Skeletal muscle tissue (tissue), 4 donors: ENCODE data around the gene VGLL3. TPM values are rescaled to one million over a fixed set of nuclear protein-coding genes. Genes with fewer than 3 reads are reported as not detected.

Source experiments
- H3K27ac ChIP-seq: one replicate; pipeline ENCODE4 v1.7.0; 2013; ENCODE audit warnings: mild to moderate bottlenecking, low read depth, low read length, inconsistent platforms
- H3K27me3 ChIP-seq, 3 donors: one replicate each; pipeline ENCODE4 v1.7.0; 2013; ENCODE audit warnings: low read length in 3 of 3; ENCODE audit not compliant: control insufficient read depth in 3 of 3, insufficient read depth in 3 of 3
- H3K36me3 ChIP-seq, 3 donors: one replicate each; pipeline ENCODE4 v1.7.0; 2013; ENCODE audit warnings: low read length in 3 of 3; ENCODE audit not compliant: control insufficient read depth in 3 of 3, insufficient read depth in 3 of 3
- H3K4me1 ChIP-seq, 3 donors: one replicate each; pipeline ENCODE4 v1.7.0; 2013; ENCODE audit warnings: low read length in 3 of 3, mild to moderate bottlenecking in 3 of 3; ENCODE audit not compliant: control insufficient read depth in 3 of 3, insufficient read depth in 3 of 3
- H3K4me3 ChIP-seq, 3 donors: one replicate each; pipeline ENCODE4 v1.7.0; 2013; ENCODE audit warnings: low read length in 3 of 3
- H3K9ac ChIP-seq, 3 donors: one replicate each; pipeline ENCODE4 v1.7.0; 2013; ENCODE audit warnings: low read length in 3 of 3, mild to moderate bottlenecking in 3 of 3, moderate library complexity in 2 of 3, low read depth in 1 of 3
- H3K9me3 ChIP-seq, 3 donors: one replicate each; pipeline ENCODE4 v1.7.0; 2013; ENCODE audit warnings: low read length in 3 of 3; ENCODE audit not compliant: control insufficient read depth in 3 of 3
- total RNA-seq: library from RNA; depleted of rRNA; stranded (reverse); fragments of >200 nt; gene quantifications from one replicate; pipeline ENCODE4 v1.2.3, GENCODE V29; 2014
- donor health status: Osteomylitis.

VGLL3 gene
- total RNA-seq, 1 donor from 2014 or later, result 17.7 TPM

DNA sequence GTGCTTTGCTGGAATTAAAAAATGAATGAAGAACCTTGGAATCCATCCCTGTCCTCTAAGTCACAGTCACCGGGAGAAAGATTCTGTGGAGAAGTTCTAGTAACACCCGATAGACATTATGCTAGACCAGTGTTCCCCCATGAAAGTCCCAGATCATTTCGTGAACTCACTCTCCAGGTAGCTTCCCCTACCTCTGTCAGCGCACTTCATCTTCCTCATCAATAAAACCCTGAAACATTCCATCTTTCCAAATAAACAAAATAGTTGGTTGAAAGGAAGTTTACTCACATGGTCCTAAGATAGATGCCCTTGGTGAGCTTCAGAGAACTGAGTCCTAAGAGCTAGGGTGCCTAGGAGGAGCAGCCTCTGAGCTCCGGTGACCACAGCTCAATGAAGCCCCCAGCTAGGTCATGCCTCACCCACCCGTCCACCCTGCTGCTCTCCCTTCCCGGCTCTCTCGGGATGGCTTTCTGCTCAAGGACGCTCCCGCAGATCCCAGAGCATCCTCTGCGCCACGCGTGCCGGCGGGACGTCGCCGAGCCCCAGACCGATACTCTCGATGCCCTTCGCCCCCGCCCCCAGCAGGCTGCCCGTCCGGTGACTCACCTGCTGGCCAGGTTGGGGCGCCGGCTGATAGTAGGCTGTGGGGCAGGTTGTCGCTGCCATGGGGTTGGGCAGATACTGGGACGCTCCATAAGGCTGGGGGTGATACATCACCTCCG lies 776 bp downstream of the VGLL3 start:
- Histone ChIP-seq H3K4me3 (peak overlapping the region; percentile 70 to 84 (median 75)), H3K27me3 (peaks cover 7 to 14% (median 9%) of the 10 kb centered on the region in 3 donors), H3K9me3 (no peaks in the 10 kb centered on the region), H3K36me3 (no peaks in the 10 kb centered on the region), H3K4me1 (peaks cover 4 to 20% (median 8%) of the 10 kb centered on the region in 3 donors), H3K9ac (peak overlapping the region; percentile 54 to 79 (median 75)), H3K27ac (peak overlapping the region; percentile 74)

DNA sequence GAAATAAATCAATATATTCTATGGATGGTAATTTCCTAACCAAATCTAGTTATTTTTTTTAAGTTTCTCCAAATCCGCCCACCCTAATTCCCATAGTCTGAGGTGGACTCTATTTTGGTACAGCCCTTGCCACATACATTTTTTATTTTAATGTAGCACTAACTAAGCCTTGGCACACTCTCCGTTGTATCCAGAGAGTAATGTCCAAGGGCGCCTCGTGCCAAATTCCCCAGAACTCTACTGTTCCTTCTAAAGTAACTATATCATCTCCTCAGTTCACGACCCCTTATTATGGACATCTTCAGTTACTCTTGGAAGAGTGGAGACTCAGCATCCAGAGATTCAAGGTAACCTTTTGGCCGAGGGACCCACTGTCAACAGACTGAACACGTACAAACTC lies 1.3 kb downstream of the VGLL3 start:
- H3K4me3 ChIP-seq, result peak overlapping the region; percentile 13 to 84 (median 75)
- H3K27ac ChIP-seq, result peak overlapping the region; percentile 74
- H3K27me3 ChIP-seq, result peaks cover 7 to 14% (median 9%) of the 10 kb centered on the region in 3 donors
- H3K9me3 ChIP-seq, result no peaks in the 10 kb centered on the region
- H3K36me3 ChIP-seq, result no peaks in the 10 kb centered on the region
- peak overlapping the region; percentile 54 to 79 (median 75) for H3K9ac ChIP-seq
- peaks cover 4 to 20% (median 8%) of the 10 kb centered on the region in 3 donors for H3K4me1 ChIP-seq

DNA sequence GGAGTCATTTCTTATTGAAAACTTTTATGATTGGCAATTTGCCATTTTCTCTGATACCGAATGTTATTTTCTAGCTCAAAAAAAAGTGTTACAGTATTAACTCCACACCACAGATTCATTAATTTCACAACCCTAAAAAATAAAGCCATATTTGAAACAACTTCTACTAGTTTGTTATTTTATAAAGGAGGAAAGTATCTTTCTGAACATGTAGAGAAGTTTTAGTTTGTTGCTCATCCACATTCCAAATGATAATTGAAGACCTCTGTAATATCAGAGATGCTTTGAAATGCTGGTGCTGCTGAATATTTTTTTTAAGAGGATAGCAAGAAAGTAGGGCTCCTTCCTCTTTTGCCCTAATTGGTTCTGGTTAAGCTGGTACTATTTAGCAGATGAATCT lies 1.9 kb downstream of the VGLL3 start:
- H3K4me1 ChIP-seq, result peaks cover 4 to 20% (median 8%) of the 10 kb centered on the region in 3 donors
- peak overlapping the region in 1 of 3 donors; percentile 84 for H3K4me3 ChIP-seq
- peak overlapping the region; percentile 74 for H3K27ac ChIP-seq
- H3K27me3 ChIP-seq, result peaks cover 7 to 14% (median 9%) of the 10 kb centered on the region in 3 donors
- no peaks in the 10 kb centered on the region for H3K9me3 ChIP-seq
- H3K36me3 ChIP-seq, result no peaks in the 10 kb centered on the region
- peak overlapping the region in 1 of 3 donors; percentile 79 for H3K9ac ChIP-seq

DNA sequence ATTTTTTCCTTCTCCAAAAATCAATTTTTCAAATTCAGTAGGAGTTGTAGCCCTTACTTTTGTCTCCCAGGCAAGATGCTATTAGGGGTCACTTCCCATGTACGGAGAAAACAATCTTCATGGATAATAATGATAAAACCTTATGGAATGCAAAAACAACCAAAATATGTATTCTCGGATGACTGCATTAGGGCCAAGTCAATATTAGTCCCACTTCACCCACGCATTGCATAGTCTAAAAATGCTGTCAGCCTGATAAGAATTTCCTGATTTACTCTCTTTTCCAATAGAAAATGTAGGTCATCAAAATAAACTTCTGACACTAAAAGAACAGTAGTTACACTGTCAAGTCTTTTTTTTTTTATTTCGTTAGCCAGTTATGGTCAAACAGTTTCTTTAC lies 2.7 kb downstream of the VGLL3 start:
- peak overlapping the region; percentile 36 for H3K27ac ChIP-seq
- H3K4me3 ChIP-seq, result peak overlapping the region in 1 of 3 donors; percentile 28
- H3K9me3 ChIP-seq, result no peaks in the 10 kb centered on the region
- H3K27me3 ChIP-seq, result peaks cover 7 to 18% (median 9%) of the 10 kb centered on the region in 3 donors
- no peaks in the 10 kb centered on the region for H3K36me3 ChIP-seq
- no peak overlapping the region for H3K9ac ChIP-seq
- H3K4me1 ChIP-seq, result peaks cover 4 to 20% (median 8%) of the 10 kb centered on the region in 3 donors

DNA sequence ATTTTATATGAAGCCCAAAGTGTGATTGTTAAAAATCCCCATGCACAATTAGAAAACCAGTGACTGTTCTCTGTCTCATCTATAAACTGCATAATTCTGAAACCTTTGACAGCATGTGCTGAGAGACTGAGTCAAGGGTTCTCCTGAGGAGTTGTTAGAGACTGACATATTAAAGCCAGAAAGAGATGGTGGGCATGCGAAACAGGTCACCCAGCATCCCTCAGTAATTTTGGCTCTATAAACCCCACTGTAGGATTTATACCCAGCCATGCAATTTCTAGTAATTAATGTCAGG lies 3.6 kb downstream of the VGLL3 start:
- no peak overlapping the region for H3K9ac ChIP-seq
- peak overlapping the region; percentile 36 for H3K27ac ChIP-seq
- H3K27me3 ChIP-seq, result peaks cover 7 to 20% (median 9%) of the 10 kb centered on the region in 3 donors
- H3K36me3 ChIP-seq, result no peaks in the 10 kb centered on the region
- H3K4me3 ChIP-seq, result peak overlapping the region in 1 of 3 donors; percentile 28
- peaks cover 4 to 20% (median 8%) of the 10 kb centered on the region in 3 donors for H3K4me1 ChIP-seq
- no peaks in the 10 kb centered on the region for H3K9me3 ChIP-seq

DNA sequence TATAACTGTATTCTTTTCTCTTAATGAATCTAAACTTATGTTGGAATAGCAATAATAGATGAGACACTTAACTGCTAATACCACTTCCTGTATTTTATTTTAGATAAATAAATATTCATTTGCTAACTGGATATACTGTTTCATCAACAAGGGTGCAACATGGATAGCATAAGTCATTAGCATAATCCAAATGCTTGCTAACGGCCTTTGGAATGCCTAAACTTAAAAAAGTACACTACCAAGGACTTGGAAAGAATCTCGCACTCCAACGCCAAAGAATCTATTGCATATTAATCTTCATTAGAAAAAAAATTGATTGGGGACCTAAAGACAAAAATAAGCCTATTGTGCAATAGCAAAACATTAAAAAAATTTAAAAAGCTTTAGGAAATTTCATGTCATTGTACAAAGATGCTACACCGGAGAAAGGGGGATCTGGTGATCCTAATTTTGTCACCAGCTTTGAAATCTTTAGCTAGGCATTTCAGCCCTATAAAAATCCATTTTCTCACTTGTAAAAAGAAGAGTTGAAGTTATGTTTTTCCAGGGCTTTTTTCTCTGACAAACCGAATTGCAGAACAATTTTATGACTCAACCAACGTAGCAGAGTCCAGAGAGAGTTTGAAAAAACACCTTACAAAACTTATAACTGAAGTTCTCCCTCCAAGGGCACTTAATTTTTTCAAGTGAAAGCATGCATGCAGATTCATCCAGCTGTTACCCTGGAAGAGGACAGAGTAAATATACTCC lies 4.1 kb downstream of the VGLL3 start:
- peak overlapping the region in 1 of 3 donors; percentile 51 for H3K4me3 ChIP-seq
- H3K9ac ChIP-seq, result peak overlapping the region in 1 of 3 donors; percentile 36
- no peak overlapping the region for H3K27ac ChIP-seq
- peaks cover 4 to 20% (median 8%) of the 10 kb centered on the region in 3 donors for H3K4me1 ChIP-seq
- H3K36me3 ChIP-seq, result no peaks in the 10 kb centered on the region
- no peaks in the 10 kb centered on the region for H3K9me3 ChIP-seq
- peaks cover 7 to 20% (median 9%) of the 10 kb centered on the region in 3 donors for H3K27me3 ChIP-seq

DNA sequence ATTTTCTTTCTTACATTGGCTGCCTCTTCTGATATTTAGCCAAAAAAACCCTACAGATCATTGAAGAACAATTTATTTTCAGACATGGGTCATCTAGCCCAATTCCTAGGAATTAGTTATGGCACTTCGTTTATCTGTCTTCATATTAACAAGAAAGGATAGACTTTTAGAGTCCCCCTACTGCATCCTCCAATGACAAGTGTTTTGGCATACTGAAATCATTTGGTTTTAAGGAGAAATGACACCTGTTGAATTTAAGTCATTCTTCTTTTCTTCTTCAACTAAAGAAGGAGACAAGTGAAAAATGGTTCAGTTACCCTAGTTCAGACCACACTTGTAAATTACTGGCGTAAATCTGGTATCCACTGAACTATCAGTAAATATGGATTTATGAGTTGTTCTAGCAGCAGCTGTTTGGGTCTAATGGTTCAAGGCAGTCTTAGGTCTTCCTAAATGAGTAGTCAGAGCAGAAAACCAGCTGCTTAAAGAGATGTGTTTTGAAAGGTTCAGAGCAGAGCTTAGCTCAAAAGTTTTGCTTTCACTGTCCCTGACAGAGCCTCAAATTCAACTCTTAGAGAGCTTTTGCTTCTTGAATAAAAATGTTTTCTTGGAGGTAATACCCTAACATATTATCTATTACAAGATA lies 5.6 kb downstream of the VGLL3 start:
- Histone ChIP-seq H3K9ac (no peak overlapping the region), H3K4me3 (peak overlapping the region in 1 of 3 donors; percentile 44), H3K4me1 (peaks cover 3 to 14% (median 4%) of the 10 kb centered on the region in 3 donors), H3K27me3 (peaks cover 5 to 14% (median 7%) of the 10 kb centered on the region in 3 donors), H3K9me3 (no peaks in the 10 kb centered on the region), H3K27ac (peak overlapping the region; percentile 38), H3K36me3 (no peaks in the 10 kb centered on the region)

DNA sequence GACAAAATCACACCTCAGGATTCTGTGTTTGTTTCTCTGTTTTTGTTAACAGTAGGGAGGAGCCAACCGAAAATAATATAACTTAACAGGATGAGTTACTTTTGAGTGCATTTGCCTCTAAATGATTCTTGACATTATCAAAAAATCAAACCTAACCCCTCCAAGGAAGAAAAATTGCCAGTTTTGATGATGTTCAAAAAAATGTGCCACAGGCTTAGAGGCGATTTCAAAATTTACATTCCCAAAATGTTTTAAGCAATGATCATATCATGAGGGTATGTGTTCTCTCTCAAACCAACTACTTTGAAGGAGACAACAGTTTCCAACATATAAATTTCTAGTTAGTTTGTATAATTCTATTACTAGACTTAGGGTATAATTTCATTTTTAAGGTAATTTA lies 6.7 kb downstream of the VGLL3 start:
- no peak overlapping the region for H3K9ac ChIP-seq
- H3K27ac ChIP-seq, result peak overlapping the region; percentile 45
- H3K9me3 ChIP-seq, result no peaks in the 10 kb centered on the region
- peaks cover 0 to 6% (median 0%) of the 10 kb centered on the region in 3 donors for H3K27me3 ChIP-seq
- H3K36me3 ChIP-seq, result no peaks in the 10 kb centered on the region
- H3K4me1 ChIP-seq, result peaks cover 0 to 8% (median 0%) of the 10 kb centered on the region in 3 donors
- no peak overlapping the region for H3K4me3 ChIP-seq

DNA sequence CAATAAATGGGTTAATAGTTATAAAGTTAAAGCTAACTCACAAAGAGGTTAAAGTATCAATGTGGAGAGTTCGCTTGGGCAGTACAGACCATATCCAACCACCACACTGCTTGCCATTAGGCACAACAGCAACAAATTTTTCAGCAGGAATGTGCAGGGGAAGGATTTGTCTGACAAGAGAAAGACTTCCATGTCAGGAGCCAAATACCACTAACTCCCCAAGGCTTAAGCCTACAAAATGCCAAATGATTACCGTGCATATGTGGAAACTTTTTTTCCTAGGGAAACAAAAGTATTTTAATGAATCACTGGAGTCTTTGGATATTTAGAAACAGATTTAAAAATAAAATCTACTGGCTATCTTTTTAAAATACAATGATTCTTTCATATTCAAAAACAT lies 8.1 kb downstream of the VGLL3 start:
- H3K4me1 ChIP-seq, result peaks cover 0 to 12% (median 0%) of the 10 kb centered on the region in 3 donors
- H3K9ac ChIP-seq, result no peak overlapping the region
- no peaks in the 10 kb centered on the region for H3K36me3 ChIP-seq
- no peaks in the 10 kb centered on the region for H3K9me3 ChIP-seq
- peak overlapping the region in 1 of 3 donors; percentile 51 for H3K4me3 ChIP-seq
- H3K27ac ChIP-seq, result no peak overlapping the region
- H3K27me3 ChIP-seq, result peaks cover 0 to 6% (median 0%) of the 10 kb centered on the region in 3 donors
